ENCODE measurements around the gene BRD3OS. TPM values are rescaled to one million over a fixed set of nuclear protein-coding genes. Genes with fewer than 3 reads are reported as not detected.

BRD3OS gene
- total and polyA plus RNA-seq, 2 of the 13 experiments (the other 11 are each of a cell fraction or from before 2014, with no cell fraction given) = 4.9 to 5.7 TPM

GRCh38 chr9:133992780-133993634 lies 32.3 kb upstream of the BRD3OS start (continued):
- TF ChIP-seq SALL1 (CRISPR knock-in tag; IDR thresholded peaks at IDR 0.05) = peak; percentile 58
- no peak for TF ChIP-seq FOXJ3 (CRISPR knock-in tag; IDR thresholded peaks at IDR 0.05; ENCODE audit: borderline replicate concordance)
- no peak for TF ChIP-seq TBP (CRISPR knock-in tag; IDR thresholded peaks at IDR 0.05)
- no peak for TF ChIP-seq GRHL1 (CRISPR knock-in tag; conservative IDR thresholded peaks at IDR 0.05)
- no peak for TF ChIP-seq TRIM22 (IDR thresholded peaks at IDR 0.05)
- no peak for TF ChIP-seq THAP8 (CRISPR knock-in tag; IDR thresholded peaks at IDR 0.05; ENCODE audit: borderline replicate concordance)
- TF ChIP-seq MTF1 (CRISPR knock-in tag; IDR thresholded peaks at IDR 0.05) = no peak
- 0 out of 2 replicates have a peak, but pooled peaks have one; percentile 42 for TF ChIP-seq ARID2 (CRISPR knock-in tag; IDR thresholded peaks at IDR 0.05; ENCODE audit: borderline replicate concordance)
- no peak for TF ChIP-seq LCORL (IDR thresholded peaks at IDR 0.05)
- peak; percentile 76 for TF ChIP-seq LCORL (CRISPR knock-in tag; IDR thresholded peaks at IDR 0.05)
- TF ChIP-seq PREB (CRISPR knock-in tag; IDR thresholded peaks at IDR 0.05) = no peak
- TF ChIP-seq BCLAF1 (IDR thresholded peaks at IDR 0.05) = no peak
- no peak for TF ChIP-seq TEAD2 (CRISPR knock-in tag; IDR thresholded peaks at IDR 0.05)
- no peak for TF ChIP-seq SIN3B (IDR thresholded peaks at IDR 0.05; ENCODE audit: low read length)
- peak; percentile 41; the same call in 1 of the 2 replicates for TF ChIP-seq MAZ (IDR thresholded peaks at IDR 0.05; ENCODE audit: borderline replicate concordance, low read depth, low read length)
- TF ChIP-seq MAZ (CRISPR knock-in tag; IDR thresholded peaks at IDR 0.05; ENCODE audit: low read depth) = peak; percentile 72
- TF ChIP-seq ZNF282 (IDR thresholded peaks at IDR 0.05; ENCODE audit: partially characterized antibody) = no peak
- TF ChIP-seq RCOR2 (CRISPR knock-in tag; IDR thresholded peaks at IDR 0.05) = no peak
- no peak for TF ChIP-seq ZNF10 (CRISPR knock-in tag; IDR thresholded peaks at IDR 0.05; ENCODE audit: borderline replicate concordance, low read depth)
- no peak for TF ChIP-seq ZNF558 (CRISPR knock-in tag; IDR thresholded peaks at IDR 0.05; ENCODE audit: borderline replicate concordance)
- peak; percentile 64 for TF ChIP-seq ZBTB7B (CRISPR knock-in tag; IDR thresholded peaks at IDR 0.05)
